Hepatocyte (in vitro differentiated cells): ENCODE measurements around the gene DIP2C. TPM values are rescaled to one million over a fixed set of nuclear protein-coding genes. Genes with fewer than 3 reads are reported as not detected.
A peak's percentile ranks its signal among the peaks of the same experiment; 100 is the strongest.

Source experiments
- DNase-seq: peaks from one replicate; pipeline ENCODE4 v3.0.0-alpha.2; 2016; ENCODE audit warnings: low spot score
- H2AFZ ChIP-seq: fragments of 200-600 bp; sonication (generic); 2 replicates; pipeline ENCODE4 v1.6.0; 2016; ENCODE audit warnings: antibody characterized with exemption, mild to moderate bottlenecking
- H3K27ac ChIP-seq: fragments of 200-600 bp; sonication (generic); 2 replicates; pipeline ENCODE4 v1.5.1; 2016; ENCODE audit warnings: mild to moderate bottlenecking
- H3K27me3 ChIP-seq: fragments of 200-600 bp; sonication (generic); 2 replicates; pipeline ENCODE4 v1.6.1; 2016
- H3K36me3 ChIP-seq: fragments of 200-600 bp; sonication (generic); replicated peaks from 2 replicates; pipeline ENCODE4 v1.5.1; 2016; ENCODE audit warnings: low read depth; ENCODE audit not compliant: insufficient read depth
- H3K4me1 ChIP-seq: fragments of 200-600 bp; sonication (generic); 2 replicates; pipeline ENCODE4 v1.5.1; 2016; ENCODE audit warnings: mild to moderate bottlenecking, moderate library complexity; ENCODE audit not compliant: insufficient read depth
- H3K4me2 ChIP-seq: fragments of 200-600 bp; sonication (generic); 2 replicates; pipeline ENCODE4 v1.6.0; 2016
- H3K4me3 ChIP-seq: fragments of 200-600 bp; sonication (generic); 2 replicates; pipeline ENCODE4 v1.5.1; 2016; ENCODE audit warnings: mild to moderate bottlenecking
- H3K79me2 ChIP-seq: fragments of 200-600 bp; sonication (generic); 2 replicates; pipeline ENCODE4 v1.6.0; 2017; ENCODE audit warnings: mild to moderate bottlenecking
- H3K9me2 ChIP-seq: fragments of 200-600 bp; sonication (generic); replicated peaks from 2 replicates; pipeline ENCODE4 v1.6.0; 2017; ENCODE audit warnings: mild to moderate bottlenecking; ENCODE audit not compliant: insufficient read depth
- H3K9me3 ChIP-seq: fragments of 200-600 bp; sonication (generic); 2 replicates; pipeline ENCODE4 v1.5.1; 2016; ENCODE audit warnings: low read depth, mild to moderate bottlenecking
- H4K20me1 ChIP-seq: fragments of 200-600 bp; sonication (generic); 2 replicates; pipeline ENCODE4 v1.6.0; 2016; ENCODE audit warnings: mild to moderate bottlenecking; ENCODE audit not compliant: insufficient read depth, poor library complexity, severe bottlenecking
- EZH2 ChIP-seq: fragments of 200-600 bp; sonication (generic); IDR thresholded peaks from 2 replicates; pipeline ENCODE4 v1.6.1; 2016; ENCODE audit warnings: antibody characterized with exemption, mild to moderate bottlenecking, borderline replicate concordance
- EZH2phosphoT487 ChIP-seq: fragments of 200-600 bp; sonication (generic); IDR thresholded peaks from one replicate; pipeline ENCODE4 v1.6.1; 2018; ENCODE audit warnings: antibody characterized with exemption, mild to moderate bottlenecking, low read depth, moderate library complexity; ENCODE audit not compliant: unreplicated experiment, severe bottlenecking
- WGBS: methylation state at CpG from one replicate; pipeline ENCODE4 v1.1.6; 2016; ENCODE audit warnings: low lambda C conversion rate; ENCODE audit errors: missing lambda C conversion rate; 5-methylcytosine and 5-hydroxymethylcytosine counted together
- polyA plus RNA-seq: library from polyadenylated mRNA; unstranded; fragments of >200 nt; fragmentation: Nextera tagmentation; extraction: Ambion mirVana; gene quantifications from 2 replicates; pipeline ENCODE4 v1.2.1, GENCODE V29; 2016
- total RNA-seq: library from RNA; depleted of rRNA; stranded (reverse); fragments of >200 nt; gene quantifications from 2 replicates; pipeline ENCODE4 v1.2.3, GENCODE V29; 2014
- TF ChIP-seq, protein P1 (sequence below): fragments of 200-600 bp; sonication (generic); IDR thresholded peaks from 2 replicates; pipeline ENCODE4 v1.5.1; 2016; ENCODE audit warnings: antibody characterized with exemption, mild to moderate bottlenecking; ENCODE audit not compliant: poor library complexity

DIP2C gene
- total and polyA plus RNA-seq, 2 experiments from 2014 or later, result 11.1 to 12.8 TPM

GRCh38 chr10:298033-298432, 391.4 kb downstream of the DIP2C start:
- no peaks in the 10 kb centered on the region for H3K9me2 ChIP-seq
- H3K4me2 ChIP-seq, result no peak overlapping the region
- no peak overlapping the region for H3K27ac ChIP-seq
- H3K79me2 ChIP-seq, result no peaks in the 10 kb centered on the region
- no peaks in the 10 kb centered on the region for H3K27me3 ChIP-seq
- no peaks in the 10 kb centered on the region for H3K9me3 ChIP-seq
- no peaks in the 10 kb centered on the region for H3K4me1 ChIP-seq
- H3K4me3 ChIP-seq, result no peak overlapping the region
- TF ChIP-seq EZH2phosphoT487 (no peak), EZH2 (no peak)
- TF ChIP-seq, protein P1, sequence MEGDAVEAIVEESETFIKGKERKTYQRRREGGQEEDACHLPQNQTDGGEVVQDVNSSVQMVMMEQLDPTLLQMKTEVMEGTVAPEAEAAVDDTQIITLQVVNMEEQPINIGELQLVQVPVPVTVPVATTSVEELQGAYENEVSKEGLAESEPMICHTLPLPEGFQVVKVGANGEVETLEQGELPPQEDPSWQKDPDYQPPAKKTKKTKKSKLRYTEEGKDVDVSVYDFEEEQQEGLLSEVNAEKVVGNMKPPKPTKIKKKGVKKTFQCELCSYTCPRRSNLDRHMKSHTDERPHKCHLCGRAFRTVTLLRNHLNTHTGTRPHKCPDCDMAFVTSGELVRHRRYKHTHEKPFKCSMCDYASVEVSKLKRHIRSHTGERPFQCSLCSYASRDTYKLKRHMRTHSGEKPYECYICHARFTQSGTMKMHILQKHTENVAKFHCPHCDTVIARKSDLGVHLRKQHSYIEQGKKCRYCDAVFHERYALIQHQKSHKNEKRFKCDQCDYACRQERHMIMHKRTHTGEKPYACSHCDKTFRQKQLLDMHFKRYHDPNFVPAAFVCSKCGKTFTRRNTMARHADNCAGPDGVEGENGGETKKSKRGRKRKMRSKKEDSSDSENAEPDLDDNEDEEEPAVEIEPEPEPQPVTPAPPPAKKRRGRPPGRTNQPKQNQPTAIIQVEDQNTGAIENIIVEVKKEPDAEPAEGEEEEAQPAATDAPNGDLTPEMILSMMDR, result no peak
- no peak for DNase-seq
- WGBS, result 92% methylated on average over 9 of the region's 9 CpGs
- no peak overlapping the region for H2AFZ ChIP-seq
- no peaks in the 10 kb centered on the region for H4K20me1 ChIP-seq
- H3K36me3 ChIP-seq, result no peaks in the 10 kb centered on the region

DNA sequence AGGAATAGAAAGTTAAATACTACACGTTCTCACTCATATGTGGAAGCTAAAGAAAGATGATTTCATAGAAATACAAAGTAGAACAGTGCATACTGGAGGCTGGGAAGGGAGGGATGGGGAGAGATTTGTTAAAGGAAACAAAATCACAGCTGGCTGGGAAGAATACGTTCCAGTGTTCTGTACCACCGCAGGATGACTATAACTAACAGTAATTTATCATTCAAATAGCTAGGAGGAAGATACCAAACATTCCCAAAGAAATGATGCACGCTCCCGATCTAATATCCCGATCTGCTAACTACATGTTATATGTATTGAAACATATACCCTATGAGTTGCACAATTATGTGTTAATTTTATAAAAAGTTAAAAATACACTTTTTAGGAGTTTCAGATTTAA, 391.9 kb downstream of the DIP2C start:
- Histone ChIP-seq H2AFZ (no peak overlapping the region), H3K4me1 (no peaks in the 10 kb centered on the region), H3K27ac (peak overlapping the region; percentile 31), H3K9me3 (no peaks in the 10 kb centered on the region), H3K79me2 (no peaks in the 10 kb centered on the region), H3K4me2 (no peak overlapping the region), H3K36me3 (no peaks in the 10 kb centered on the region), H3K9me2 (no peaks in the 10 kb centered on the region), H3K4me3 (no peak overlapping the region), H4K20me1 (no peaks in the 10 kb centered on the region), H3K27me3 (no peaks in the 10 kb centered on the region)
- TF ChIP-seq, protein P1, result no peak
- TF ChIP-seq EZH2 (no peak), EZH2phosphoT487 (no peak)
- DNase-seq, result no peak
- WGBS, result 79% methylated on average over 6 of the region's 6 CpGs

DNA sequence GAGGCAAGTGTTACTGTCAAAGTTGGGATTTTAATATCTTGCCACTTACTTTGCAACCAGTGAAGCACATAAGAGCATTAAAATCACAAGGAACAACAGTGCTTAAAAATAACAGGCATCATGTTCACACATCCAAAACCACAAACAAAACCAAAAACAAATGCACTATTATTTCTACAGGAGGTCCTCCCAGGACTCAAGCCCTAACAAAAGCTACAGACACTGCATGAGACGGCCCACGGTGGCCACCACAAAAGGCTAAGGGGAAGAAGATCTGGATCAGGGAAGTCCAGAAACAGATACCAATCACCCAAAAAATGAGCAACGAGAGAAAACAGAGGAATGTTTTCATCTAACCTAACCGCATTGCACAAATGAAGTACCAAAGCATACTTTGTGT, 395.8 kb downstream of the DIP2C start:
- H3K4me1 ChIP-seq, result no peaks in the 10 kb centered on the region
- TF ChIP-seq, protein P1, result no peak
- no peak for TF ChIP-seq EZH2
- TF ChIP-seq EZH2phosphoT487, result no peak
- 87% methylated on average over 4 of the region's 4 CpGs for WGBS

More for the DNA sequence above, 395.8 kb downstream of the DIP2C start:
- Histone ChIP-seq H3K9me2 (no peaks in the 10 kb centered on the region), H3K9me3 (no peaks in the 10 kb centered on the region), H2AFZ (no peak overlapping the region), H3K4me2 (no peak overlapping the region), H3K27ac (no peak overlapping the region), H3K79me2 (no peaks in the 10 kb centered on the region), H4K20me1 (no peaks in the 10 kb centered on the region), H3K36me3 (no peaks in the 10 kb centered on the region), H3K4me3 (no peak overlapping the region), H3K27me3 (no peaks in the 10 kb centered on the region)
- no peak for DNase-seq
